Measurements from ENCODE around the gene RFNG.

The RFNG gene

GRCh38 chr17:82082456-82082855 is 30.8 kb upstream of the RFNG start:
- CTCF ChIA-PET, result no interaction called here
- no peak for DNase-seq (ENCODE audit: low read depth, low spot score)
- POLR2A ChIA-PET, result interaction anchor here (2.3 kb wide), 1 partner anchor 16 kb away, joined by 6 read pairs; the partner anchor contains the start of gene FASN
- no peak overlapping the region for H3K4me3 ChIP-seq (ENCODE audit: low read depth, low read length)
- TF ChIP-seq CTCF (IDR thresholded peaks at IDR 0.05; ENCODE audit: insufficient read depth, low read length, missing control alignments), result no peak

- no peak for DNase-seq (ENCODE audit: low read depth, low spot score)
- ChIA-PET CTCF (no interaction called here), POLR2A (interaction anchor here (2.3 kb wide), 1 partner anchor 16 kb away, joined by 6 read pairs; the partner anchor contains the start of gene FASN)
- TF ChIP-seq CTCF (IDR thresholded peaks at IDR 0.05; ENCODE audit: insufficient read depth, low read length, missing control alignments), result no peak
- H3K4me3 ChIP-seq (ENCODE audit: low read depth, low read length), result no peak overlapping the region
Observed at GRCh38 chr17:82081966-82082365, 30.4 kb upstream of the RFNG start.

GRCh38 chr17:82081546-82081945 is 29.9 kb upstream of the RFNG start:
- TF ChIP-seq CTCF (IDR thresholded peaks at IDR 0.05; ENCODE audit: insufficient read depth, low read length, missing control alignments), result no peak
- no peak for DNase-seq (ENCODE audit: low read depth, low spot score)
- CTCF ChIA-PET, result no interaction called here
- POLR2A ChIA-PET, result interaction anchor here (2.3 kb wide), 1 partner anchor 17 kb away, joined by 6 read pairs; the partner anchor contains the start of gene FASN
- H3K4me3 ChIP-seq (ENCODE audit: low read depth, low read length), result no peak overlapping the region

GRCh38 chr17:82080789-82081464 is 29.3 kb upstream of the RFNG start:
- H3K4me3 ChIP-seq (ENCODE audit: low read depth, low read length), result no peak overlapping the region
- ChIA-PET POLR2A (interaction anchor here (2.3 kb wide), 1 partner anchor 17 kb away, joined by 6 read pairs; the partner anchor contains the start of gene FASN), CTCF (no interaction called here)
- no peak for DNase-seq (ENCODE audit: low read depth, low spot score)
- TF ChIP-seq CTCF (IDR thresholded peaks at IDR 0.05; ENCODE audit: insufficient read depth, low read length, missing control alignments), result no peak

- H3K4me3 ChIP-seq (ENCODE audit: low read depth, low read length), result no peak overlapping the region
- POLR2A ChIA-PET, result no interaction called here
- DNase-seq (ENCODE audit: low read depth, low spot score), result no peak
- CTCF ChIA-PET, result no interaction called here
- TF ChIP-seq CTCF (IDR thresholded peaks at IDR 0.05; ENCODE audit: insufficient read depth, low read length, missing control alignments), result no peak
Observed at GRCh38 chr17:82080048-82080788, 28.6 kb upstream of the RFNG start.

- no peak for TF ChIP-seq CTCF (IDR thresholded peaks at IDR 0.05; ENCODE audit: insufficient read depth, low read length, missing control alignments)
- ChIA-PET CTCF (no interaction called here), POLR2A (interaction anchor here (0.6 kb wide), 1 partner anchor 14 kb away, joined by 3 read pairs; no protein-coding TSS in a partner anchor)
- H3K4me3 ChIP-seq (ENCODE audit: low read depth, low read length), result no peak overlapping the region
- no peak for DNase-seq (ENCODE audit: low read depth, low spot score)
Observed at GRCh38 chr17:82079001-82079677, 27.5 kb upstream of the RFNG start.
